HG03575 (cell line): ENCODE measurements around the gene LRRC41.
"Not testable (repeated sequence)": the region's sequence is repeated elsewhere in the genome, so short reads cannot be mapped to it uniquely, and the experiment has no call there.

Experiments used
- ATAC-seq: cut with Tn5 transposase; IDR thresholded peaks from one replicate; pipeline ENCODE4 v1.9.1; 2021; ENCODE audit not compliant: unreplicated experiment, insufficient number of reproducible peaks, low FRiP score; ENCODE audit errors: extremely low read depth

Gene LRRC41, protein sequence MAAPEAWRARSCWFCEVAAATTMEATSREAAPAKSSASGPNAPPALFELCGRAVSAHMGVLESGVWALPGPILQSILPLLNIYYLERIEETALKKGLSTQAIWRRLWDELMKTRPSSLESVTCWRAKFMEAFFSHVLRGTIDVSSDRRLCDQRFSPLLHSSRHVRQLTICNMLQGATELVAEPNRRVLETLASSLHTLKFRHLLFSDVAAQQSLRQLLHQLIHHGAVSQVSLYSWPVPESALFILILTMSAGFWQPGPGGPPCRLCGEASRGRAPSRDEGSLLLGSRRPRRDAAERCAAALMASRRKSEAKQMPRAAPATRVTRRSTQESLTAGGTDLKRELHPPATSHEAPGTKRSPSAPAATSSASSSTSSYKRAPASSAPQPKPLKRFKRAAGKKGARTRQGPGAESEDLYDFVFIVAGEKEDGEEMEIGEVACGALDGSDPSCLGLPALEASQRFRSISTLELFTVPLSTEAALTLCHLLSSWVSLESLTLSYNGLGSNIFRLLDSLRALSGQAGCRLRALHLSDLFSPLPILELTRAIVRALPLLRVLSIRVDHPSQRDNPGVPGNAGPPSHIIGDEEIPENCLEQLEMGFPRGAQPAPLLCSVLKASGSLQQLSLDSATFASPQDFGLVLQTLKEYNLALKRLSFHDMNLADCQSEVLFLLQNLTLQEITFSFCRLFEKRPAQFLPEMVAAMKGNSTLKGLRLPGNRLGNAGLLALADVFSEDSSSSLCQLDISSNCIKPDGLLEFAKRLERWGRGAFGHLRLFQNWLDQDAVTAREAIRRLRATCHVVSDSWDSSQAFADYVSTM

DNA sequence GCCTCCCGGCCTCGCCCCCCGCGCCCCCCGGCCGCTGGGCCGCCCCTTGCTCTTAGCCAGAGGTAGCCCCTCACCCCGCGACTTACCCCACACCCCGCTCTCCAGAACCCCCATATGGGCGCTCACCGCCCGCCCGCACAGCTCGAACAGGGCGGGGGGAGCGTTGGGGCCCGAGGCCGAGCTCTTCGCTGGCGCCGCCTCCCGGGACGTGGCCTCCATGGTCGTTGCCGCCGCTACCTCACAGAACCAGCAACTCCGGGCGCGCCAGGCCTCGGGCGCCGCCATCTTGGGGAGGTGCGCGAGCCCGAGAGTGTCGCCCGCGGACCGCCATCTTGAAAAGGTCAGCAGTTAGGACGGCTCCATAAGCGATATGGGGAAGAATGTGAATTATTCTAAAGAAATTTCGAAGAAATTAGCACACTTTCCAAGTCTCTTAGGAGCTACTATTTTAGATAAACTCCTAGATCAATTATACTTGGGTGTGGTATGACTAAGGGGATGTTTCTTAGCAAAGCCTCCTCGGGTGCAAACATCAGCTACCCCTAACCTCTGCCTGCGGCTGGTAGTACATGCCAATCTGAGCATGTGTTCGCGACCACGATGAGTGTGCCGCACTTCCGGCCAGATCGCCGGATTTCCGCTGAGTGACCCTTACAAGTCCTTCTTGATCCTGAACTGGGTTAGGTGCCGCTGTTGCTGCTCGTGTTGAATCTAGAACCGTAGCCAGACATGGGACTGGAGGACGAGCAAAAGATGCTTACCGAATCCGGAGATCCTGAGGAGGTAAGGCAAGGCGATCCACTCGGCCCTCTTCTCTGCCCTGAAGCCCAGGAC, at the start of gene LRRC41, which contains the start of gene UQCRH:
LRRC41 (minus strand) TSS at position 579 of the 834 bp plus-strand sequence; CDS start at position 285, 294 bp downstream.
UQCRH (plus strand) TSS at position 661 of the 834 bp plus-strand sequence; CDS start at position 730, 69 bp downstream.
- ATAC-seq, result peak; percentile 50

DNA sequence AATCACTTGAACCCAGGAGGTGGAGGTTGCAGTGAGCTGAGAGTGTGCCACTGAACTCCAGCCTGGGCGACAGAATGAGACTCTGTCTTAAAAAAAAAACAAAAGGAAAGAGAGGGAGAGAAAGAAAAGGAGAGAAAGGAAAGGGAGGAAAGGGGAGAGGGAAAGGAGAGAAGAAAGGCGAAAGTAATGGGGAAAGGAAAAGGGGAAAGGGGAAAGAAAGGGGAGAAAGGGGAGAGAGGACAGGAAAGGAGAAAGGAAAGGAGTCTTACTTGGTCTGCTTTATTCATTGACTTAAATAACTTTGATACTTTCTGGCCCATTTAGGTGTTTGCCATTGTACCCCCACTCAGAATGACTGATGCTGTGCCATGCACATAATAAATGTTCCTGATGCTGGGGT, 48.9 kb upstream of the LRRC41 start:
- ATAC-seq, result no peak

DNA sequence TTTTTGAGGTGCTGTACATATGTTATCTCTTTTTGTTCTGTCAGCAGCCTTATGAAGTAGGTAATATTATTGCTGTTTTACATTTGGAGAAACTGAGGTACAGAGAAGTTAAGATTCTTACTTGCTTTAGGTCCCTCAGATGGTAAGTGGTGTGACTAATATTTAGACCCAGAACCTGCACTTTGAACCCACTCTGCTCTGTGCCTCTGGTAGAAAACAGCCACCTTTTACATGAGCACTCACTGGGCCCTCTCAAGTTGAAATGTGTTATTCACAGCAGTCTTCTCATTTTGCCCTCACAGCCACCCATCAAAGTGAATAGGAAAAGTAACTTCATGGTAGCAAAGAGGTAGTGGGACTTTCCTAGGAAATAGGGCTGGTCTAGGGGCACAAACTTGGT, 41.9 kb upstream of the LRRC41 start:
- no peak for ATAC-seq

DNA sequence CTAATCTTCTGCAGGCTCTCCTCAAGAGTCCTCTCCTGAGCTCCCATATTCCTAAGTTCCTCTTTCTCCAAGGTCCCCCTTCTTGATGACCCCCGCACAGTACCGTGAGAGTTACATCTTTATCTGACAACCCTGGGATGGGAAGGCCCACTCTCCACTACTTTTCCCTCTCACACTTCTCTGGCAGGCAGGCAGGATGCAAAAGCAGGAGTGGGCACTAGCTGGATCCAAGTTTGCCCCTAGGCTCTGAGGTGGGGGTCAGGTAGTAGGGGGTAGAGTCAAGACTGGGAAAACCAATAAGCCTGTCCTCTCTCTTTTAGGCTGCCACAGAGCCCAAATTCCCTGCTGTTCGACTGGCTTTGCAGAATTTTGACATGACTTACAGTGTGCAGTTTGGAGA, 41.1 kb upstream of the LRRC41 start:
- no peak for ATAC-seq

DNA sequence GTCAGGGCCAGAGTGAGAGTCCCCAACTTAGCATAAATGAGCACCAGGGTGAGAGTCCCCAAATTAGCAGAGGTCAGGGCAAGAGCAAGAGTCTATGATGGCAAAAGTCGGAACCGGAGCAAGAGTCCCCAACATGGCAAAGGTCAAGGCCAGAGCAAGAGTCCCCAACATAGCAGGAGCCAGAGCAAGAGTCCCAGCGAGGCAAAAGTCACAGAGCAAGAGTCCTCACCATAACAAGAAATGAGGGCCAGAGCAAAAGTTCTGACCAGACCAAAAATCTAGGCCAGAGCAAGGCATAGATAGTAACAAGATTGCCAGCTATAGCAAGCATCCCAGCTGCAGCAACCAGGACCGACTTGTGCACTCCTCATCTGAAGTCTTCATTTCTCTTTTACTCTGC, 40.3 kb upstream of the LRRC41 start:
- ATAC-seq, result no peak

DNA sequence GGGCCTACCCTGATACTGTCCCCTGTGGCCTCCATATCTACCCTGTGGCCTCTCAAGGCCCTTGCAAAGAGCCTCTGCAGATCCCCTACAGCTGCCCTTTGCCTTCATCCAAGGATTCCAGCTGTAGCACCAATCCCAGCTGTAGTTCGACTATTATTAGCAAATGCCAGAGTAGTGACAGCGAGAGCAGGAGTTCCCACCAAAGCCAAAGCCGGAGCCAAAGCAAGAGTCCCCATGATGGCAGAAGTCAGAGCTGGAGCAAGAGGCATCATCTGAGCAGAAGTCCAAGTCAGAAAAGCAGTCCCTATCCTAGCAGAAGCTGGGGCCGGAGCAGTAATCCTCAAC, 39.9 kb upstream of the LRRC41 start:
- no peak for ATAC-seq

DNA sequence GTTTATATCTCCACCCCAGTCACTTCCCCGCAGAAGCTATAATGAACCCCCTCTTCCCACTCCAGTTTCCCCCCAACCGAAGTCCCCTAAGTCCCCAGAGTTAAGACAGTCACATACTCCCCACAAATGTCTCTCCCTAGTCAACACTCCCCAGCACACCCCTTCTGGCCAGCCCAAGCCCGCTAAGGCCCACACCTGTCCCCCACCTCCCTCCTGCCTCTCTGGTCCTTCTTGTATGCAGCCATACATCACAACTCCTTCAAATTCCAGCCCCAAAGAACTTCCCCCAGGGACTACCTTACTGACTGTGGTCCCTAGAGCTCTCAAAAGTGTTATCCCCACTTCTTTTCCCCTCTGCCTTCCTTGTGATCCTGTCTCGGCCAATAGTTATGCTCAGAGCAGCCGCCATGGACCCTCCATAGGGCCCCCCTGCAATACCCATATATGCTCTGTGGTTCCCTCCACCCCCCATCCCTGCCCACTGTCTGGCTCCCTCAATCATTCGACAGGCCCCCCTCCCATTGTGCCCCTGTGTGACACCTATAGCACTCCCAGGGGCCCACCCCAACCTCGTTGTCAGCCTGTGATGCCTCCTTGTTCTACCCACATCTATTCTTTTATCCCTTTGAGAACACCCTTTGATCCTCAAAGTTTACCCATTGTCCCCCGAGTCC, 39.4 kb upstream of the LRRC41 start:
- ATAC-seq, result no peak

DNA sequence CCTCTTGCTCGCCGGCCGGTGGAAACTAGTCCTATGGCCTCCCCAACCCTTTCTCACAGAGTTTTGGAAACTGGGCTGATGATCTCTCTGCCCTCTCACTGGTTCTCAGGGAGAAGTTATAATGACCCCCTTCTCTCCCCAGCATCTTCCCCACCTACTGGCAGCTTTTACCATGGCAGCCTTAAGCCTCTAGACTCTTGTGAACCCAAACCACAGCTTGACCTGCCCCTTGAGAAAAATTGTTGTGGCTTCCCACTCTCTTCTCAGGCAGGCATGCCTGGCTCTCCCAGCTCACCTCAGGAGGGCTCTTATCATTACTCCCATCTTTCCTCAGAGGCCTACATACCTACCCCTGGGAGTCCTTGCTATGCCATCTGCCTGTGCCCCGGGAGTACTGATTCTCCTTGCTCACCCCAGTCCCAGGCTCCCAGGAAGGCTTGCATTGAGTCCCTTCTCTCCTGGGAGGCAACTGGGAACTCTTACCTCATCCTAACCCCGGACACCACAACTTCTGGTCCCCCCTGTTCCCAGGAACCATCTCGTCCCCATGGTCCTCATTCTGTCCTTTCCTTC, 38.8 kb upstream of the LRRC41 start:
- no peak for ATAC-seq

DNA sequence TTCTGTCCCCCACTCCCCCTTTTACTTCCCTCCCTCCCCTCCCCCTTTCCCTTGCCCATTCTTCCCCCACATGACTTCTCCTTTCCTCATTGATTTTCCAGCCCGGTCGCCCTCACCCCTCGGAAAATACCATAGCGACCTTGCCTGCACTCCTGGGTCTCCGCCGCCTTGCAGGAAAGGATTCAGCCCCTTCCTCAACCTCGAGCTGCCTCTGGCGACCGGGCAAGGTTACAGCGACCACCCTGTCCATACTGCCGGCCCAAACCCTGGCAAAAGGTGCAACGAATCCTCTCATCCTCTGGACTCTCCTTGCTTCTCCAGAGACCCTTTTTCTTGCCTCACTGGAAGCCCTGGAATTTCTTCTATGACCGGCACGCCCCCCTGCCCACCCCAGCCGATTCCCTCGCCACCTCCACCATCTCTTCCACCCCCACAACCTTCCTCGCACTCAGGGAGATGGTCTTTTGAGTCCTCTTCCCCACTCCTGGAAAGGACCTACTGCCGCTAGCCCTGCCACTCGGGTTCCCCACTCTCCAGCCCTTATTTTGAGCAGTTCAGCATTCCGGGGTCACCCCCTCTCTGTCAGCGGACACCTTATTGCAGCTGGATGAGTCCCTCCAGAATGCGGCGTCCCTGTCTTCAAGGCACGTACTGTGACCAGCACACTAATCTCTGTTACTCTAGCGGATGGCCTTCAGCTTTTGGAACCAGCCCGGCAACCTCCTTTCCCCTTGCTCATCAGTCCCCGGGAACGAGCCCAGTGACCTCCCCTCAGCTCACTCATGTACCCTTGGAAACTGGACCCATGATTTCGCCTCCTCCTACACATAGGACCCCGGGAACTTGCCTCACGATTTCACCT, 38.0 kb upstream of the LRRC41 start:
- ATAC-seq, result no peak

DNA sequence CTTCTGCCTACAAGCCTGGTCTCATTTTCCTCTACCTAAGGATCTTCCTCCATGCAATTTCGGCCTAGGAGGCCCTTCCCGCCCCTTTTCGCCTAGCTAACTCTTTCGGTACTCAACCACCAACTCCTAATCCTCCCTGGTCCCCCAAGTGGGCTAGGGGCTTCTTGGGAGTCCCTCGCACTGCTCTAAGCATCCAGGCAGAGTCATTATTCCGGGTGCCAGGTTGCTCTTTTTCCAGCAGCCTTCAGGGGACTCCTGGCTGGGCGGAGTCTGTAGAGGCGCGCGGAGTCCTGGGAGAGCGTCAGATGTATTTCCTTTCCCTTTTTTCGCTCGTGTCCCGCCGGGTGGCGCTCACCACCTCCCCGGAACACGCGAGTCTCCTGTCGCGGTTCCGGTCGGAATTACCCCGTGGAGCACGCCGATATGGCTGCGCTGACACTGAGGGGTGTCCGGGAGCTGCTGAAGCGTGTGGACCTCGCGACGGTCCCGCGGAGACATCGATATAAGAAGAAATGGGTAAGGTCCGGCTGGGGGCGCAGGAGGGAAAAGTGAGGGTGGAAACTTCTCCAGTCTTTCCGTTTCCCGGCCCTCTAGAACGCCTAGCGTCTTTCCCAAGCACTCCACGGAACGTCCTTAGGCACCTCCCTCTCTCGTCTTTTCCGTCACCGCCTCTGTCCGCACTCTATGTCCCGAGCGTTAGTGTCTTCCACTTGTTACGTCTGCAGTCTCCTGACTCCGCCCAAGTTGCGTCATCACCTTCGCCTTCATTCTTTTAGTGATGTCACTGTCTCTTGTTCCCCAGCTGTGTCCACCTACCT, 37.2 kb upstream of the LRRC41 start, which contains the start of gene NSUN4:
NSUN4 (plus strand) TSS at position 404 of the 818 bp plus-strand sequence; CDS start at position 424, 20 bp downstream.
- ATAC-seq, result peak; percentile 48

DNA sequence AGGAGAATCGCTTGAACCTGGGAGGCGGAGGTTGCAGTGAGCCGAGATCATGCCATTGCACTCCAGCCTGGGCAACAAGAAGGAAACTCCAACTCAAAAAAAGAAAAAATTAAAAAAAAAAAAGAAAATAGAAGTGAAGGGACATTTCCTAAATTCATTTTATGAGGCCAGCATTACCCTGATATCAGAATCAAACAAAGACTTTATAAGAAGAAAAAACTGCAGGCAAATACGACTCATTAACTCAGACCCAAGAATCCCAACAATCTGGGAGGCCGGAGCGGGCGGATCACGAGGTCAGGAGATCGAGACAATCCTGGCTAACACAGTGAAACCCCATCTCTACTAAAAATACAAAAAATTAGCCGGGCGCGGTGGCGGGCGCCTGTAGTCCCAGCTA, 34.0 kb upstream of the LRRC41 start:
- ATAC-seq, result not testable (repeated sequence)

DNA sequence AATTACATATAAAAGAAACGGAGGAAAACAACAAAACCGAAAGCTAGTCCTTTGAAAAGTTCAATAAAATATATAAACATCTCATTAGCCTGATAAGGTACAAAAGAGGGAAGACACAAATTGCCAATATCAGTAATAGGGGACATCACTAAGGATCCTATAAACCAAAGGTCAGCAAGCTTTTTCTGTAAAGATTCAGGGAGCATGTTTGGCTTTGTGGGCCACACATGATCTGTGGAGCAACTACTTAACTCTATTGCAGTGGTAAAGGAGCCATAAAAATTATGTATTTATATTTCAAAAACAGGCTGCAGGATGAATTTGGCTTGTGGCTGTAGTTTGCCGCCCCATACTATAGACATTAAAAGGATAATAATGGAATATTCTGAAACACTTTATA, 31.7 kb upstream of the LRRC41 start:
- no peak for ATAC-seq

DNA sequence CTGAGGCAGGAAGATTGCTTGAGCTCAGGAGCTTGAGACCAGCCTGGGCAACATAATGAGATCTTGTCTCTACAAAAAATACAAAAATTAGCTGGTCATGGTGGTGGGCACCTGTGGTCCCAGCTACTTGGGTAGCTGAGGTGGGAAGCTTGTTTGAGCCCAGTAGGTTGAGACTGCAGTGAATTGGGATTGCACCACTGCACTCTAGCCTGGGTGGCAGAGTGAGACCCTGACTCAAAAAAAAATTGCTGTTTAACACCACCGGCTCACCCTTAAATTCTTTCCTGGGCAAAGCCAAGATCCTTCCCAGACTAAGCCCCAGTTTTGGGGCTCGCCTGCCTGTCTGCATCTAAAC, 30.6 kb upstream of the LRRC41 start:
- no peak for ATAC-seq

DNA sequence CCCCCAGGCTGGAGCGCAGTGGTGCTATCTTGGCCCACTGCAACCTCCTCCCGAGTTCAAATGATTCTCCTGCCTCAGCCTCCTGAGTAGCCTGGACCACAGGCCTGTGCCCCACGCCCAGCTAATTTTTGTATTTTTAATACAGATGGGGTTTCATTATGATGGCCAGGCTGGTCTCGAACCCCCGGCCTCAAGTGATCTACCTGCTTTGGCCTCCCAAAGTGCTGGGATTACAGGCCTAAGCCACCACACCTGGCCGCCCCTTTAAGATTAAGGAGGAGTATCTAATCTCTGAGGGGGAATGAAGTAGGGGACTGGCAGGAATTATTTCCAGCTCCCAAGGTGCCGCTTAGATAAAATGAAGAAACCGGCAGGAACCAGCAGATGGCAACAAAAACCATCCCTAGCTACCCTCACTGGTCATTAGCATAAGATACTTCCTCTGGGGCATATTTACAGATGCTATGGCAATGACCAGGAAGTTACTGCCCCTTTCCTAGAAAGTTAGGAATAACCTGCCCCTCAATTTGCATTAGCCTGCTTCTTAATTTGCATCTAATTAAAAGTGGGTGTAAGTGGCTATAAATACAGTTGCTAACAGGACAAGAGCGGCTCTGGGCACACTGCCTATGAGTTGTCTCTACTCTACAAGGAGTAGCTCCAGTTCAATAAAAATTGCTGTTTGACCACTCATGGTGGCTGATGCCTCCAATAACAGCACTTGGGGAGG, 30.0 kb upstream of the LRRC41 start:
- no peak for ATAC-seq

DNA sequence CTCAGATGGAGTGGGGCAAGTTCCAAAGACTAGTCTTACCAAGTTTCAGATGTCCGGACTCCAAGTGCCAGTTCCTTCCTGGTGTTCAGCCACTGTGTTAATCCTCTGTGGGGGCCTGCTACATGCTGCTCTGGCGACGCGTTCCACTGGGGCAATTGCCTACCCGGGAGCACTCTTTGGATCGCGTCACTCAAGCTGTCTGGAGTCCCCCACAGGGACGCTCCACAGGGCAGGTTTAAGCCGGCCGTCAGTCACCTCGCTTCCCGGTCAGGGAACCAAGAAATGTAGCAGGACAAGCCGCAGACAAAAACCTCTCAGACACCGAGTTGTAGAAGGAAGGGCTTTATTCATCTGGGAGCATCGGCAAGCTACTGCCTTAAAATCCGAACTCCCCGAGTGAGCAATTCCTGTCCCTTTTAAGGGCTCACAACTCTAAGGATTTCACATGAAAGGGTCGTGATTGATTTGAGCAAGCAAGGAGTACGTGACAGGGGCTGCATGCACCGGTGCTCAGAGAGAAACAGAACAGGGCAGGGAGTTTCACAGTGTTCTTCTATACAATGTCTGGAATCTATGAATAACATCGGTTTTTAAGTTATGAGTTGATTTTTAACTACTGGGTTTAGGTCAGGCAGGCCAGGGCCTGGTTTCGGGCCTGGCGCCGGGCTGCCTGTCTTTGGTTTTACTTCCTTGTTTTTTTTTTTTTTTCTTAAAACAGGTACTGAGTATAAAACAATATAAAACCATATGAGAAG, 28.5 kb upstream of the LRRC41 start:
- not testable (repeated sequence) for ATAC-seq

DNA sequence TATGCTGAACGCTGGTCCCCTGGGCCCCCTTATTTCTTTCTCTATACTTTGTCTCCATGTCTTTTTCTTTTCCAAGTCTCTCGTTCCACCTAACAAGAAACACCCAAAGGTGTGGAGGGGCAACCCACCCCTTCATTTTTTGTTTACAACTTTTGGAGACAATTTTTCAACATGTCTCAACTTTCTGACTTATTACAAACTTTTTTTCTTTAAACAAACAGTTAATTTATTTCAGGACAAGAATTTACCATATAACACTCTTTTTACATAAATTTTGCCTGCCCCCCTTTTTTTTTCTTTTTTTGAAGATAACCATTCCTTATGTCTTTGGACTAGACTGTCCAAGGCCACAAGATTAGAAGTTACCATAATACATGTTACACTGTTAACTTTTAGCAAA, 27.0 kb upstream of the LRRC41 start:
- not testable (repeated sequence) for ATAC-seq
